Common myeloid progenitor, CD34-positive (primary cell): ENCODE results near the gene SPOP.

Experiments
- CTCF ChIA-PET: fragments of 350-600 bp; sonication (Branson Sonifier 250); formaldehyde crosslinking; loops from one replicate; lab custom pipeline; 2021; ENCODE audit warnings: antibody characterized with exemption; lab: Charles Lee
- POLR2A ChIA-PET: fragments of 350-600 bp; sonication (Branson Sonifier 250); formaldehyde crosslinking; loops from one replicate; lab custom pipeline; 2021; ENCODE audit warnings: antibody characterized with exemption; lab: Charles Lee
- DNase-seq, 3 donors: peaks; one replicate each; pipeline versions ENCODE4 v3.0.0 to v3.0.0-alpha.2; 2013
- H3K27ac ChIP-seq, 2 experiments: 1 replicate in 1 of 2; 2 replicates in 1 of 2; pipeline ENCODE4 v1.7.0; 2013; ENCODE audit warnings: inconsistent platforms in 2 of 2, low read length in 2 of 2, mild to moderate bottlenecking in 2 of 2, low read depth in 1 of 2, moderate library complexity in 1 of 2; ENCODE audit not compliant: severe bottlenecking in 2 of 2, insufficient read depth in 1 of 2, poor library complexity in 1 of 2
- H3K27me3 ChIP-seq, 5 experiments: replicated peaks in 2 of 5; 1 replicate in 3 of 5; 2 replicates in 2 of 5; pipeline versions ENCODE4 v1.6.1 to v1.7.0; 2013; ENCODE audit warnings: low read length in 4 of 5, mild to moderate bottlenecking in 2 of 5, moderate library complexity in 2 of 5, inconsistent platforms in 1 of 5; ENCODE audit not compliant: insufficient read depth in 5 of 5, control insufficient read depth in 4 of 5
- H3K36me3 ChIP-seq, 4 experiments: 1 replicate in 2 of 4; 2 replicates in 2 of 4; pipeline versions ENCODE4 v1.6.1 to v1.7.0; 2013; ENCODE audit warnings: low read length in 3 of 4, control low read depth in 1 of 4, mild to moderate bottlenecking in 1 of 4; ENCODE audit not compliant: control insufficient read depth in 4 of 4, insufficient read depth in 4 of 4
- H3K4me1 ChIP-seq, 4 experiments: 1 replicate in 3 of 4; 2 replicates in 1 of 4; pipeline versions ENCODE4 v1.6.1 to v1.7.1; 2013; ENCODE audit warnings: low read length in 3 of 4, mild to moderate bottlenecking in 3 of 4, control low read depth in 1 of 4, inconsistent platforms in 1 of 4, moderate library complexity in 1 of 4; ENCODE audit not compliant: control insufficient read depth in 4 of 4, insufficient read depth in 4 of 4; ENCODE audit errors: control extremely low read depth in 1 of 4
- H3K4me3 ChIP-seq, 7 experiments: 1 replicate in 4 of 7; 2 replicates in 3 of 7; pipeline versions ENCODE4 v1.5.1 to v1.7.0; 2013; ENCODE audit warnings: mild to moderate bottlenecking in 7 of 7, low read length in 6 of 7, moderate library complexity in 6 of 7, inconsistent platforms in 2 of 7, low read depth in 2 of 7, control low read depth in 1 of 7; ENCODE audit not compliant: insufficient read depth in 4 of 7, control insufficient read depth in 1 of 7; ENCODE audit errors: extremely low read depth in 1 of 7
- H3K9me3 ChIP-seq, 5 experiments: 1 replicate in 4 of 5; 2 replicates in 1 of 5; pipeline versions ENCODE4 v1.6.1 to v1.7.1; 2013; ENCODE audit warnings: low read length in 4 of 5, mild to moderate bottlenecking in 2 of 5, inconsistent platforms in 1 of 5, low read depth in 1 of 5, moderate library complexity in 1 of 5; ENCODE audit not compliant: control insufficient read depth in 4 of 5, insufficient read depth in 2 of 5; ENCODE audit errors: control extremely low read depth in 1 of 5
- WGBS: methylation state at CpG from one replicate; pipeline ENCODE4 v1.1.5; 2013; ENCODE audit not compliant: insufficient coverage; 5-methylcytosine and 5-hydroxymethylcytosine counted together

Gene SPOP

GRCh38 chr17:49549691-49550678 is 127.9 kb downstream of the SPOP start:
- no peak overlapping the region for H3K27ac ChIP-seq
- no peaks in the 10 kb centered on the region for H3K9me3 ChIP-seq
- H3K36me3 ChIP-seq = no peaks in the 10 kb centered on the region
- 97% methylated on average over 16 of the region's 20 CpGs for WGBS
- no peak overlapping the region for H3K4me3 ChIP-seq
- no peak for DNase-seq
- H3K4me1 ChIP-seq = no peaks in the 10 kb centered on the region
- ChIA-PET POLR2A (no interaction called here), CTCF (interaction anchor here (0.9 to 3.5 kb wide), 3 partner anchors 29 to 142 kb away, joined by 3 to 17 read pairs (median 3); no protein-coding TSS in a partner anchor)
- H3K27me3 ChIP-seq = no peaks in the 10 kb centered on the region

DNA sequence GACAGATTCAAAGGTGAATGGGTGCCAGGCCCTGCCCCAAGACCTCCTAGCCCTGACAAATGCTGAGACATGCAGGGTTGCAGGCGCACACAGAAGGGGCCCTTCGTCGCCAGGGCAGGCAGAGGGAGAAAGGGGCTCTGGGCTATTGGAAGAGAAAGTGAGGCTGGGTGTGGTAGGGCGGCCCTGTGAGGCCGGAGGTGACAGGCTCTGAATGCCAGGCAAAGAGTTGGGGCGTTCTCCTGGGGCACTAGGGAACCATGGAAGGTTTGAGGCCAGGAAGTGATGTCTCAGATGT is 128.6 kb downstream of the SPOP start:
- ChIA-PET POLR2A (no interaction called here), CTCF (interaction anchor here (0.9 to 1.2 kb wide), 2 partner anchors 29 to 78 kb away, joined by 3 read pairs; no protein-coding TSS in a partner anchor)
- Histone ChIP-seq H3K27ac (no peak overlapping the region), H3K36me3 (no peaks in the 10 kb centered on the region), H3K9me3 (no peaks in the 10 kb centered on the region), H3K27me3 (no peaks in the 10 kb centered on the region), H3K4me1 (no peaks in the 10 kb centered on the region), H3K4me3 (no peak overlapping the region)
- no peak for DNase-seq
- WGBS = 97% methylated on average over 3 of the region's 6 CpGs
